Natural killer cell (primary cell): ENCODE measurements around the gene EP400. TPM values are rescaled to one million over a fixed set of nuclear protein-coding genes. Genes with fewer than 3 reads are reported as not detected.
"Not testable (repeated sequence)": the region's sequence is repeated elsewhere in the genome, so short reads cannot be mapped to it uniquely, and the experiment has no call there.

Experiments
- ATAC-seq, 3 donors: fragments of 150-1000 bp in 2 of 3; fragments of 200-7000 bp in 1 of 3; cut with Tn5 transposase; 1 replicate in 1 of 3; 2 replicates in 2 of 3; pipeline ENCODE4 v1.10.0; 2021; ENCODE audit warnings: mild to moderate bottlenecking in 2 of 3, moderate library complexity in 2 of 3
- DNase-seq, 2 donors: peaks; one replicate each; pipeline versions ENCODE4 v3.0.0 to v3.0.0-alpha.2; 2013 to 2021; ENCODE audit warnings: mixed read lengths in 1 of 2
- H3K27ac ChIP-seq: one replicate; pipeline ENCODE4 v1.5.1; 2013; ENCODE audit warnings: mild to moderate bottlenecking, low read length
- H3K27me3 ChIP-seq: one replicate; pipeline ENCODE4 v1.6.1; 2013; ENCODE audit warnings: low read length; ENCODE audit not compliant: control insufficient read depth, insufficient read depth
- H3K36me3 ChIP-seq: one replicate; pipeline ENCODE4 v1.6.1; 2013; ENCODE audit warnings: low read length; ENCODE audit not compliant: control insufficient read depth, insufficient read depth
- H3K4me1 ChIP-seq: one replicate; pipeline ENCODE4 v1.6.1; 2013; ENCODE audit warnings: low read length; ENCODE audit not compliant: control insufficient read depth, insufficient read depth
- H3K4me3 ChIP-seq: one replicate; pipeline ENCODE4 v1.5.1; 2013; ENCODE audit warnings: low read length
- H3K9me3 ChIP-seq: one replicate; pipeline ENCODE4 v1.6.1; 2013; ENCODE audit warnings: low read length; ENCODE audit not compliant: control insufficient read depth, insufficient read depth
- H3K27ac Mint-ChIP-seq, 2 donors: one replicate each; pipeline ENCODE4 v1.8.0; 2022; ENCODE audit warnings: mild to moderate bottlenecking in 2 of 2, mixed read lengths in 2 of 2, moderate library complexity in 1 of 2
- H3K27me3 Mint-ChIP-seq, 2 donors: one replicate each; pipeline ENCODE4 v1.8.0; 2022; ENCODE audit warnings: low read depth in 2 of 2, mixed read lengths in 2 of 2
- H3K36me3 Mint-ChIP-seq: one replicate; pipeline ENCODE4 v1.8.0; 2022; ENCODE audit warnings: mixed read lengths
- H3K4me1 Mint-ChIP-seq, 2 donors: one replicate each; pipeline ENCODE4 v1.8.0; 2022; ENCODE audit warnings: mixed read lengths in 2 of 2
- H3K4me3 Mint-ChIP-seq: one replicate; pipeline ENCODE4 v1.8.0; 2022; ENCODE audit warnings: mild to moderate bottlenecking, moderate library complexity, mixed read lengths
- H3K9me3 Mint-ChIP-seq, 2 donors: one replicate each; pipeline ENCODE4 v1.8.0; 2022; ENCODE audit warnings: mixed read lengths in 2 of 2
- CTCF ChIP-seq: fragments of 200-600 bp; IDR thresholded peaks from one replicate; pipeline ENCODE4 v1.8.0; 2022; ENCODE audit warnings: antibody characterized with exemption
- whole genome bisulfite sequencing: methylation state at CpG from one replicate; pipeline ENCODE4 v1.1.7; 2013; ENCODE audit warnings: missing lambda C conversion rate; ENCODE audit not compliant: insufficient coverage; 5-methylcytosine and 5-hydroxymethylcytosine counted together
- intact Hi-C: fragments of 100-400 bp; cut with micrococcal nuclease; formaldehyde crosslinking; loops from one replicate; pipeline ENCODE4 v1.14.2; 2022
- total RNA-seq, 4 donors: library from RNA; stranded (reverse); fragments of 120-200 nt in 1 of 4; gene quantifications; one replicate each; pipeline versions ENCODE4 v1.2.3 to v1.2.4, GENCODE V29; 2013 to 2022

Gene EP400
- total RNA-seq, 3 donors from 2014 or later (not counting 1 experiment from before 2014, with no cell fraction given): 62.8 to 81.1 (median 80.1) TPM

DNA sequence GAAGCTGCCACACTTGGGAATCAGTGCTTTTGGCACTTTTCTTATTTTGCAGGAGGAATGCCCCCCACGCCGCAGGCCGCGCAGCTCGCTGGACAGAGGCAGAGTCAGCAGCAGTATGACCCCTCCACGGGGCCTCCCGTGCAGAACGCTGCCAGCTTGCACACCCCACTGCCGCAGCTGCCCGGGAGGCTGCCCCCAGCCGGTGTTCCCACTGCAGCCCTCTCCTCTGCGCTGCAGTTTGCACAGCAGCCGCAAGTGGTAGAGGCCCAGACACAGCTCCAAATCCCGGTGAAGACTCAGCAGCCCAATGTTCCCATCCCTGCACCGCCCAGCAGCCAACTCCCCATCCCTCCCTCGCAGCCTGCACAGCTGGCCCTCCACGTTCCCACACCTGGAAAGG lies 32.3 kb downstream of the EP400 start:
- H3K9me3 Mint-ChIP-seq: no peaks in the 10 kb centered on the region
- H3K9me3 ChIP-seq: no peaks in the 10 kb centered on the region
- H3K4me3 ChIP-seq: no peak overlapping the region
- TF ChIP-seq CTCF: no peak
- H3K4me1 Mint-ChIP-seq: peaks cover 0 to 6% of the 10 kb centered on the region in 2 donors
- H3K27ac ChIP-seq: no peak overlapping the region
- peaks cover 47% of the 10 kb centered on the region for H3K36me3 ChIP-seq
- no peaks in the 10 kb centered on the region for H3K27me3 ChIP-seq
- no peaks in the 10 kb centered on the region for H3K4me1 ChIP-seq
- no peaks in the 10 kb centered on the region for H3K27me3 Mint-ChIP-seq
- intact Hi-C loops: no loop called here
- 98% methylated on average over 17 of the region's 17 CpGs for WGBS
- DNase-seq (no peak), ATAC-seq (no peak)
- peaks cover 7% of the 10 kb centered on the region for H3K36me3 Mint-ChIP-seq
- no peak overlapping the region for H3K27ac Mint-ChIP-seq
- H3K4me3 Mint-ChIP-seq: no peak overlapping the region

DNA sequence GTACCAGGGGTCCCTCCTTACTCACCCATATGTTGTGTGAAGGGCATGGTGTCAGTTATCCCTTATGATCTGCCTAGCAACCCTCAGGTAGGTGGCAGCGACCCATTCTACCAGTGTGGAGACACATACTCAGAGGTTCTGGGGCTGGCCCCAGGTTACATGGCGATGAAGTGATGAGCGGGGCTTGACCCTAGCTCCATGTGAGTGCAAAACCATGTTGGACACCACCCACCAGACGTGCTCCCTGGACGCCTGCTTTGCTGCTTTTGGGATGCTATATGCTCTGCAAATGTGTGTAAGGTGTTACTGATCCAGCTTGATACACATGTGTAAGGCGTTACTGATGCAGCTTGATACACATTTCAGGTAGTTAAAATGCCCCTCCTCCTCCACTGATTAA lies 33.3 kb downstream of the EP400 start:
- Mint-ChIP-seq H3K4me1 (no peaks in the 10 kb centered on the region), H3K36me3 (peaks cover 7% of the 10 kb centered on the region), H3K9me3 (no peaks in the 10 kb centered on the region), H3K27ac (no peak overlapping the region), H3K4me3 (no peak overlapping the region), H3K27me3 (no peaks in the 10 kb centered on the region)
- H3K4me1 ChIP-seq: no peaks in the 10 kb centered on the region
- ATAC-seq (no peak), DNase-seq (no peak)
- no peaks in the 10 kb centered on the region for H3K27me3 ChIP-seq
- H3K4me3 ChIP-seq: no peak overlapping the region
- H3K36me3 ChIP-seq: peaks cover 56% of the 10 kb centered on the region
- H3K27ac ChIP-seq: no peak overlapping the region
- WGBS: 95% methylated on average over 6 of the region's 6 CpGs
- no peak for TF ChIP-seq CTCF
- no peaks in the 10 kb centered on the region for H3K9me3 ChIP-seq
- intact Hi-C loops: no loop called here

GRCh38 chr12:131983554-131983953 lies 33.8 kb downstream of the EP400 start:
- peaks cover 0 to 1% of the 10 kb centered on the region in 2 donors for H3K4me1 Mint-ChIP-seq
- H3K4me3 Mint-ChIP-seq: no peak overlapping the region
- Histone ChIP-seq H3K4me3 (no peak overlapping the region), H3K27me3 (no peaks in the 10 kb centered on the region), H3K4me1 (no peaks in the 10 kb centered on the region), H3K9me3 (no peaks in the 10 kb centered on the region), H3K27ac (no peak overlapping the region), H3K36me3 (peaks cover 62% of the 10 kb centered on the region)
- no peaks in the 10 kb centered on the region for H3K27me3 Mint-ChIP-seq
- intact Hi-C loops: no loop called here
- H3K36me3 Mint-ChIP-seq: peaks cover 7% of the 10 kb centered on the region
- no peak for TF ChIP-seq CTCF
- no peaks in the 10 kb centered on the region for H3K9me3 Mint-ChIP-seq
- DNase-seq (no peak), ATAC-seq (no peak)
- WGBS: 96% methylated on average over 4 of the region's 6 CpGs
- no peak overlapping the region for H3K27ac Mint-ChIP-seq

DNA sequence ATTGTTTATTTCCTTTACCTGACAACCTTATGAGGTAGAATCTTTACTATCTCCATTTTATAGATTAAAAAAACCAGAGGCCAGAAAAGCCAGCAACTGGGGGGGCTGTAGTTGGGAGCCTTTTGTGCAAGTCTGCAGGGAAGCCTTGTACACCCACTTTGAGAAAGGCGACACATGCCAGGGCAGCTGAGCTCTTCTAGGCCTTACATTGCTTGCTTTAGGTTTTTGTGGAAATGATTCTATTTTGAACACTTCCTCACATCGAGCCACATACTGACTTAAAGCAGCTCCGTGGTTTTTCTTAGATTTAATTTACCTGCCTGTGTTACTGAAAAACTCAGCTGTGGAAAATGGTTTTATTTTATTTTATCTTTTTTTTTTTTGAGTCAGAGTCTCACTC lies 34.6 kb downstream of the EP400 start:
- 25% methylated on average over 2 of the region's 3 CpGs for WGBS
- no peaks in the 10 kb centered on the region for H3K9me3 ChIP-seq
- no peak for DNase-seq
- TF ChIP-seq CTCF: no peak
- ATAC-seq: no peak
- peaks cover 67% of the 10 kb centered on the region for H3K36me3 ChIP-seq
- Mint-ChIP-seq H3K27ac (peak overlapping the region in 1 of 2 donors; percentile 9), H3K4me3 (no peak overlapping the region), H3K36me3 (peaks cover 7% of the 10 kb centered on the region), H3K27me3 (no peaks in the 10 kb centered on the region), H3K4me1 (peaks cover 0 to 4% of the 10 kb centered on the region in 2 donors), H3K9me3 (no peaks in the 10 kb centered on the region)
- no peak overlapping the region for H3K27ac ChIP-seq
- H3K4me1 ChIP-seq: no peaks in the 10 kb centered on the region
- no peak overlapping the region for H3K4me3 ChIP-seq
- intact Hi-C loops: no loop called here
- no peaks in the 10 kb centered on the region for H3K27me3 ChIP-seq

DNA sequence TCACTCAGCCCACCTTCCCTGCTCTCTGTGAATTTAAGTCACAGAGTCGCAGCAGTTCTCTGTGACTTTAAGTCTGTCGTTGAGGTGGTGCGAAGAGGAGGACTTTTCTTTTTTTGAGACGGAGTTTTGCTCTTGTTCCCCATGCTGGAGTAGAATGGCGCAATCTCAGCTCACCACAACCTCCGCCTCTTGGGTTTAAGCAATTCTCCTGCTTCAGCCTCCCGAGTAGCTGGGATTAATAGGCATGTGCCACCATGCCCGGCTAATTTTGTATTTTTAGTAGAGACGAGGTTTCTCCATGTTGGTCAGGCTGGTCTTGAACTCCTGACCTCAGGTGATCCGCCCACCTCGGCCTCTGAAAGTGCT lies 35.8 kb downstream of the EP400 start:
- H3K27ac ChIP-seq, H3K27me3 ChIP-seq, H3K4me1 ChIP-seq, H3K9me3 ChIP-seq, H3K27ac Mint-ChIP-seq, H3K9me3 Mint-ChIP-seq, H3K4me1 Mint-ChIP-seq, H3K4me3 ChIP-seq, H3K27me3 Mint-ChIP-seq, intact Hi-C loops, ATAC-seq, H3K4me3 Mint-ChIP-seq, DNase-seq: not testable (repeated sequence)
- peaks cover 15% of the 10 kb centered on the region for H3K36me3 Mint-ChIP-seq
- WGBS: 93% methylated on average over 11 of the region's 11 CpGs
- H3K36me3 ChIP-seq: peaks cover 68% of the 10 kb centered on the region
